Fibroblast of upper back skin (primary cell): ENCODE measurements around the gene EDAR.

ENCODE experiments used
- DNase-seq: peaks from one replicate; pipeline ENCODE4 v3.0.0-alpha.2; 2013

EDAR gene

GRCh38 chr2:109000738-109001137 lies 11.7 kb upstream of the EDAR start:
- DNase-seq: no peak

DNA sequence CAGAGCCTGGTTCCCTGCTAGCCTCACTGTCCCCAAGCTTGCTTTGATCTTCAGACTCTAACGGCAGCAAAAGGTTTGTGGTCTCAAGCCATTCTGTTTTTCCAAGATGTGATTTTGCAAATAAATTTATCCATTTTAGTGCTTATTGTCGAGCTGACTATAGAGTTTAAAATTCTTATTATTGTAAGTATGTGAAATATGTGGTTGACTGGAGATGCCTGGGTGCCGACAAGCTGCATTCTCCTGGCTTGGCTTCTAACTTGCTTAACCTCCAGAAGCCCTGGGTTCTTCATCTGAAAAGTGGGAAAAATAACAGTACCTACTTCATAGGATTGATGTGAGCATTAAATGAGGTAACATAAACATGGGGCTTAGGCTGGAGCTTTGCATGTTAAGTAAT lies 9.9 kb upstream of the EDAR start:
- peak; percentile 35 for DNase-seq

DNA sequence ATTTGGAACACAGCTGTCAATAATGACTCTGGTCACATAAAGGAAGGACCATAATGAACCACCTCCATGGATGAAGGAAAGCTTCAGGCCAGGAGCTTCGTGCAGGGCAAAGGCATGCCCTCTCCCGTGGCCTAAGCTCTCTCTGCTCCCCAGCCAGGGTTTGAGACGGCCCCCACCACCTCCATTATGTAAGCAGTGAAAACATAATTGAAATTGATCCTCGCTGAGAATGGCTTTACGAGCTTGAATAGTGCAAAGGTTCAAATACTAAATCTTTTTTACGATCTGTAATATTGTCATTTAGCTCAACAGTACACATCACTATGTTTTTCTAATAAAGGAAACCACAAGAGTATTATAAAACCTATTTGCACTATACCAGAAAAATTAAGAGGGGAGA lies 5.2 kb upstream of the EDAR start:
- no peak for DNase-seq

DNA sequence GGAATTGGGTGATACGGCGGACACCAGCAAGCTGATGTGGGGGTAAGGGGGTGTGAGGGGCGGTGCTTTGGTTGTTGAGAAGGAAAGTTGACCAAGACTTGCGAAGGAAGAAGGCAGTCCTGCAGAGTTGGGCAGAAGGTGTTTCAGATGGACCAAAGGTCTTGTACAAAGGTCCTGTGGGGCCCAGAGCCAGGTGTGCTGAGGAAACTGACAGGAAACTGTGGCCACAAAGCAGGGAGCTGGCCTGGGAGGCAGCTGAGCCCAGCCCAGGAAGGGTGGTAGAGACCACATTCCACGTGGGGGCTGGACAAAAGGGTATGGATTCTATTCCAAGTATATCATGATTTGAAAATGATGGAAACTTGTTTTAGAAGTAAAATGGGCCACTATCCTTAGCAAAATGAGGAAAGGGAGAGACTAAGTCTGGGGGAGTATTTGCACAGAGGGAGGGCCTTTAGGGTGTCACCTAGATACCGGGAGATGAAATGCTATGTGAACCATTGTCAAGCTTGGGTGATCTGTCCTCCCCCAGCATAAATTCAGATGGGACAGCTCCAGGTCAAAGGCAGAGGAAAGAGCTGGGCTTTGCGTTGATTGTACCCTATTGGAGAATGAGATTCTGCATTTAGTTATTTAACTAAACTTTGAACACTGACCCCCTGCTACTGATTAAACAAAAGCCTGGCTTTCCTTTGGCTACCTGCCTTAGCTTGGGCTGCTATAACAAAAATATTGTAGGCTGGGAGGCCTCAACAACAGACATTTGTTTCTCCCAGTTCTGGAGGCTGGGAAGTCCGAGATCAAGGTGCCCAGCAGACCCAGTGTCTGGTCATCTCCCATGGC lies 4.3 kb upstream of the EDAR start:
- DNase-seq: no peak

DNA sequence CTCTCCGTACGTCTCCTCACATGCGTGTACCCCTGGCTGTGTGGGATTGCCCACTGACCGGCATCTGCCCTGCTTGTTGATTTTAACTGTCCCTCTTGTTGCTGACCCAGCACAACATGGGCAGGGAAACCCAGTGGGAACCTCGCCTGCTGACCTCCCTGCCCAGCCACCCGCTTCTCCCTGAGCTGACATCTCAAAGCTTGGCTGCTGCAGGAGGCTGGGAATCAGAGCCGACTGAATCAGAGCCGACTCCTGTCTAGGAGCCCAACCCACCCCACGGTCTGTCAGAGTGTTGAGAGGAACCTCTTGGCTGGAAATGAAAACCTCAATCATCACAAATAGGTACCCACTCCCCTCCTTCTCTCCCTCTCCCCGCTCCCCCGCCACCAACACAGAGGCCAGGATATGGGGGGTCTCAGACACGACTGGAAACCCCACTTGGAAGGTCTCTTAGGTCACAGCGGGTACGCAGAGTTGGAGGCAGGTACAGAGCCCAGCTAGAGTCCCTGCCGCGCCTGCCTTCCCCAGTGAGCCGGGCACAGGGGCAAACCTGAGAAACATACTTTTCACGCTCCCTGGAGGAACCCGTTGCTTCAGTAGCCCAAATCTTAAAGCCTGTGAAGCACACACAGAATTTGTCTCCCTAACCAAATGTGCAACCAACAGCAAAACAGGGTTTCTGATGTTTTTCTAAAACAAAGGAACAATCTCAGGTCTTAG lies 784 bp downstream of the EDAR start:
- DNase-seq: no peak

- DNase-seq: no peak
These were observed 2.0 kb downstream of the EDAR start for GRCh38 chr2:108986916-108987510.

- DNase-seq: no peak
These were observed 5.4 kb downstream of the EDAR start for GRCh38 chr2:108983610-108984009.

DNA sequence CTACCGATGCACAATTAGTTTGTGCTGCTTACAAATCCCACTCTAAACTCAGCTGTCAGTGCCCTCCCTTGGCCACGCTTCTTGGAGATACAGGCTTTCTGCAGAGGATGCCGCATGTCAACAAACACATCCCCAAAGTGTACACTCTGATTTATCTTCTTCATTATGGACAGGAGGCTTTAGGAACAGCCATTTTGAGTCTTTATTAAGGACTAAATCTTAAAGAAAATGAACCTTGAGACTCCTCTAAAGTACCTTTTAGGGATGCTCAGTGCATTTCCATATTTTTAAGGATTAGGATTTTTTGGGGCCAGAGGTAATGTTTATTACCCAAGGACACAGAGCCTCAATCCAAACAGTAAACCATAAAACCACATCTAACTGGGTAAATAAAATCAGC lies 6.0 kb downstream of the EDAR start:
- no peak for DNase-seq

GRCh38 chr2:108982259-108982679 lies 6.8 kb downstream of the EDAR start:
- no peak for DNase-seq

GRCh38 chr2:108981846-108982245 lies 7.2 kb downstream of the EDAR start:
- DNase-seq: no peak

- DNase-seq: no peak
These were observed 8.9 kb downstream of the EDAR start for GRCh38 chr2:108980076-108980475.

- DNase-seq: no peak
These were observed 9.6 kb downstream of the EDAR start for GRCh38 chr2:108979461-108979860.

DNA sequence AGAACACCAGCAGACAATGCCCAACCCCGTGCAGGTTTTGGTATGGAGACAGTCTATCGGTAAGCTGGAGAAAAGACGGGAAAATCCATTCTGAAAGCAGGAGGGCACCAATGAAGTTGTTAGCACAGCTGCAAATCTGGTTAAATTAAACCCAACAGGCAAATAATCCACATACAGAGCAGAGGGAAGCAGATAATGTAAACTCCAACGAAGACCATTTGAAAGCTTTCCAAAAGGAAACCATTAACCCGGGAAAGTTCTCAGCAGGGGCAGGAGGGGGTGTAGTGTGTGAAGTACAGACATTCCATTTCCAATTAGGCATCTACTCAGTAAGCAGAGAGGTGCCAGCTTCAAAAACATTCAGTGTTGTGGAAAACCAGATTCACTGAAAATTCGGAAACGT lies 10.3 kb downstream of the EDAR start:
- peak; percentile 10 for DNase-seq

DNA sequence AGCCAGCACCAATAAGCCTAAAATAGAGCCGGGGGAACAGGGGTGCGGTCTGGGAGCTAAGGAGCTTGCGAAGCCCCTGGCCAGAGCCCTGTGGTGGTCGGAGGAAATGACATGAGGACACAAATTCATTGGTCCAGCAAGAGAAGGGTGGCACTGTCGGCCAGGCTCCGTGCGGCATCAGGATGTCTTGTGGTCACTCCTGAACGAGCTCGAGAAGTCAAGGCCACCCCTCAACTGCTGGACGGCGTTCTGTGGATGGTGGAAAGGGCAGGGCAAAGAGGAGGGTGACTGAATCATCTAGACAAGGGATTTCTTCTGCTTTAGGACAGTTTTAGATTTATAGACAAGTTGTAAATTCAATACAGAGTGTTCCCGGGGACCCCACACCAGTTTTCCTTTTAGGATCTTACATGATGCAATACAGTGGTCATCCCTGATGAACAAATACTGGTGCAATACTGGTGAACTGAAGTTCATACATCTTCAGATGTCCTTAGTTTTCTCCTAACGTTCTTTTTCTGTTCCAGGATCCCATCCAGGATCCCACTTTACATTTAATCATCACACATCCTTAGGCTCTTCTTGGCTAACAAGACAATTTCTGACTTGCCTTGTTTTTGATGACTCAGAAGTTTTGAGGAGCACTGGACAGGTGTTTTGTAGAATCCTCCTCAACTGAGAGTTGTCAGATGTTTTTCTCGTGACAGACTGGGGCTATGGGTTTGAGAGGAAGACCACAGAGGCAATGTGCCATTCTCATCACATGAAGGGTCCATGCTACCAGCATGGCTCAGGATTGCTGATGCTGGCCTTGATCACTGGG lies 13.2 kb downstream of the EDAR start:
- no peak for DNase-seq

DNA sequence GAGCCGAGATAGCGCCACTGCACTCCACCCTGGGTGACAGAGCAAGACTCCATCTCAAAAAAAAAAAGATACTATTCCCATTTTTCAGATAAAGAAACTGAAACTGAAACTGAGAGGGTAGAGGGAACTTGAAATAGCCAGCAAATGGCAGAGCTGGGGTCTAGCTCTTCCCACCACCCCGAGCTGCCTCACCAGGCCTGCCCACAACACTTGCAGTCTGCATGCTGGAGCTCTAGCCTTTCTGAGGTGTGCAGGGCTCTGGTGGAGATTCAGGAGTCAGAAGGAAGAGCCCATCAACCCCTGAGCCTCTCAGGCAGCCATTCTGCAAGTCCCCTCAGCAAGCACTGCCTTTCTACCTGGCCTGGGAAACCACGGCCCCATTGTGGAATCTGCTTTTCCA lies 14.3 kb downstream of the EDAR start:
- DNase-seq: no peak

GRCh38 chr2:108972663-108973062 lies 16.4 kb downstream of the EDAR start:
- no peak for DNase-seq

- peak; percentile 9 for DNase-seq
These were observed 17.1 kb downstream of the EDAR start for GRCh38 chr2:108971661-108972566.

- no peak for DNase-seq
These were observed 18.7 kb downstream of the EDAR start for GRCh38 chr2:108970369-108970768.

DNA sequence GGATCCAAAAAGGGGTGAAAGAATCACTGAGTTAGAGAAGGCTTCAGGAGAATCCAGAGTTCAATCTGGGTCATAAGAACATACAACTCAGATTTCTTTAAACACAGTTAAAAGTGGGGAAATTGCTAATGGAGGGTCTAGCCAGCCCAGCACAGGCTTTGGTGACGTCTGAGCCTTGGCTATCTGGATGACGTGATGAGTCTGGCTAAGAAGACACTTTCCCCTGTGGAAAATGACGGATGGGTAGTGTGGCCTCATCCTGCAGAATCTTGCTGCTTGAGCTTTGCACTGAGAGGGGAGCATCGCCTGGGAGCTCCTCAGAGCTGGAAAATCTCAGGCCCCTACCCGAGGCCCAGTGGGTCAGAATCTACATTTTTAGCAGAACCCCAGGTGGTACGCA lies 19.2 kb downstream of the EDAR start:
- no peak for DNase-seq

GRCh38 chr2:108968619-108969018 lies 20.4 kb downstream of the EDAR start:
- peak; percentile 26 for DNase-seq

- no peak for DNase-seq
These were observed 21.3 kb downstream of the EDAR start for GRCh38 chr2:108967757-108968156.
